Endothelial cell of umbilical vein (primary cell): ENCODE data around the gene OCEL1.

Source experiments
- CTCF ChIP-seq, 2 donors: IDR thresholded peaks; 1 replicate in 1 of 2; 2 replicates in 1 of 2; pipeline ENCODE4 v1.5.1; 2011; ENCODE audit warnings: low read length in 2 of 2, mild to moderate bottlenecking in 2 of 2, moderate library complexity in 2 of 2, control low read depth in 1 of 2, inconsistent platforms in 1 of 2, low read depth in 1 of 2; ENCODE audit not compliant: insufficient read depth in 1 of 2; ENCODE audit errors: extremely low read depth in 1 of 2
- MYC ChIP-seq: IDR thresholded peaks from one replicate; pipeline ENCODE4 v1.6.1; 2011; ENCODE audit warnings: mild to moderate bottlenecking, low read depth, low read length
- POLR2A ChIP-seq: IDR thresholded peaks from 2 replicates; pipeline ENCODE4 v1.6.1; 2012; ENCODE audit warnings: low read depth, mild to moderate bottlenecking, control low read depth, low read length
- POLR2AphosphoS5 ChIP-seq: IDR thresholded peaks from 2 replicates; pipeline ENCODE4 v1.6.1; 2012; ENCODE audit warnings: low read depth, mild to moderate bottlenecking, control low read depth, low read length, moderate library complexity; ENCODE audit not compliant: insufficient read depth
- TF ChIP-seq, protein P1 (sequence below): IDR thresholded peaks from 2 replicates; pipeline ENCODE4 v1.6.1; 2011; ENCODE audit not compliant: insufficient read depth, insufficient read length

DNA sequence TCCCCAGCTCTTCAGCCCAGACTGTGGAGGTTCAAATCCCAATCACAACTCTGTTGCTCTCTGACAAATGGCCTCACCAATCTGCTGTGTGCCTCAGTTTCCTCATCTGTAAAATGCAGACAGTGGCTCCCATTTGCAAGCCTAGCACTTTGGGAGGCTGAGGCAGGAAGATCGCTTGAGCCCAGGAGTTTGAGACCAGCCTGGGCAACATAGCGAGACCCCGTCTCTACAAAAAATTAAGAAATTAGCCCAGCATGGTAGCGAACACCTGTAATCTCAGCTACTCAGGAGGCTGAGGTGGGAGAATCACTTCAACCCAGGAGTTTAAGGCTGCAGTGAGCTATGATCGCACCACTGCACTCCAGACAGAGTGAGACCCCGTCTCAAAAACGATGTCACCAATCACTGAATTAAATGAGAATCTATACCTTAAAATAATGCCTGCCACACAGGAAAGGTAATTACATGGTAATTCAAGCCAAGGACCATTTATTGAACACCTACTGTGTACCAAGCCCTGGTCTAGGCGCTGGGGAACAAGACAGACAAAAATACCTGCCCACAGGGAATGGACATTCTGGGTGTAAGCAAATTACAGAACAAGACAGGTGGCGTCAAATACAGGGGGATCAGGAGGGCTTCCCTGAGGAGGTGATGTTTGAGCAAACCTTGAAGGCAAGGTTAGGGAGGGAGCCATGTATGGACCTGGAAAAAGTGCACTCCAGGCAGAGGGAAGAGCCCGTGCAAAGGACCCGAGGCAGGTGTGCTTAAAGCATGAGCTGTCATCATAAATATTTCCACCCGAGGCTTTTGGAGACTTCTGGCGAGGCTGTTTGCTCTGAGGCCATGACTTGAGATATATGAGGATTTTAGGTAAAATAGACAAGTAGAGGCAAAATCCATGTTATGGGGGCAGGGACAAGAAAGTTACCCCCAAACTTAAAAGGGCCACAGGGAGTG lies 12.0 kb downstream of the OCEL1 start:
- TF ChIP-seq, protein P1, sequence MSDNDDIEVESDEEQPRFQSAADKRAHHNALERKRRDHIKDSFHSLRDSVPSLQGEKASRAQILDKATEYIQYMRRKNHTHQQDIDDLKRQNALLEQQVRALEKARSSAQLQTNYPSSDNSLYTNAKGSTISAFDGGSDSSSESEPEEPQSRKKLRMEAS: no peak
- TF ChIP-seq CTCF (IDR thresholded peaks at IDR 0.05; ENCODE audit: extremely low read depth in 1 of 2, insufficient read depth in 1 of 2, low read depth in 1 of 2, low read length in 2 of 2): no peak
- no peak for TF ChIP-seq POLR2A
- no peak for TF ChIP-seq POLR2AphosphoS5
- no peak for TF ChIP-seq MYC
